Endodermal cell (in vitro differentiated cells): ENCODE results near the gene PARS2. TPM values are rescaled to one million over a fixed set of nuclear protein-coding genes. Genes with fewer than 3 reads are reported as not detected.

ENCODE experiments used
- DNase-seq: peaks from one replicate; pipeline ENCODE4 v3.0.0-alpha.2; 2017
- H3K27ac ChIP-seq: 2 replicates; pipeline ENCODE4 v1.5.1; 2013; ENCODE audit warnings: mild to moderate bottlenecking, low read depth, low read length, moderate library complexity
- H3K27me3 ChIP-seq: 2 replicates; pipeline ENCODE4 v1.6.1; 2013; ENCODE audit warnings: mild to moderate bottlenecking, low read length, moderate library complexity; ENCODE audit not compliant: insufficient read depth, control insufficient read depth, poor library complexity, severe bottlenecking
- H3K36me3 ChIP-seq: 2 replicates; pipeline ENCODE4 v1.7.0; 2013; ENCODE audit warnings: mild to moderate bottlenecking, low read length, moderate library complexity; ENCODE audit not compliant: control insufficient read depth, insufficient read depth
- H3K4me1 ChIP-seq: one replicate; pipeline ENCODE4 v1.7.0; 2013; ENCODE audit warnings: low read length; ENCODE audit not compliant: control insufficient read depth, insufficient read depth
- H3K4me3 ChIP-seq: 2 replicates; pipeline ENCODE4 v1.5.1; 2013; ENCODE audit warnings: mild to moderate bottlenecking, low read length, moderate library complexity
- H3K9ac ChIP-seq: 2 replicates; pipeline ENCODE4 v1.6.1; 2013; ENCODE audit warnings: mild to moderate bottlenecking, low read length, moderate library complexity; ENCODE audit not compliant: poor library complexity, severe bottlenecking; ENCODE audit errors: extremely low read depth
- H3K9me3 ChIP-seq: 2 replicates; pipeline ENCODE4 v1.6.1; 2013; ENCODE audit warnings: mild to moderate bottlenecking, low read length, moderate library complexity; ENCODE audit not compliant: control insufficient read depth
- H3K27ac Mint-ChIP-seq: 2 replicates; pipeline ENCODE4 v1.8.0; 2020; ENCODE audit warnings: mixed read lengths
- H3K27me3 Mint-ChIP-seq: 2 replicates; pipeline ENCODE4 v1.8.0; 2021; ENCODE audit warnings: mild to moderate bottlenecking, mixed read lengths; ENCODE audit not compliant: insufficient read depth
- H3K36me3 Mint-ChIP-seq: 2 replicates; pipeline ENCODE4 v1.8.0; 2020; ENCODE audit warnings: low read depth, mixed read lengths
- H3K4me1 Mint-ChIP-seq: 2 replicates; pipeline ENCODE4 v1.8.0; 2020; ENCODE audit warnings: mixed read lengths
- H3K4me3 Mint-ChIP-seq: 2 replicates; pipeline ENCODE4 v1.8.0; 2020; ENCODE audit warnings: mild to moderate bottlenecking, moderate library complexity, mixed read lengths
- H3K9me3 Mint-ChIP-seq: 2 replicates; pipeline ENCODE4 v1.8.0; 2020; ENCODE audit warnings: mild to moderate bottlenecking, mixed read lengths
- CTCF ChIP-seq: fragments of 200-600 bp; sonication (generic); conservative IDR thresholded peaks from 2 replicates; pipeline ENCODE4 v1.5.0; 2021; ENCODE audit warnings: antibody characterized with exemption, mild to moderate bottlenecking
- WGBS, 2 experiments: methylation state at CpG; one replicate each; pipeline versions ENCODE4 v1.1.5 to v1.1.7; 2013; ENCODE audit warnings: missing lambda C conversion rate in 2 of 2, mixed read lengths in 1 of 2; ENCODE audit not compliant: insufficient coverage in 1 of 2, insufficient read length in 1 of 2; 5-methylcytosine and 5-hydroxymethylcytosine counted together
- total RNA-seq, 2 donors: library from RNA; stranded (reverse); fragmentation: NEBNext Ultra II Directional in 1 of 2; extraction: Animal tissue kit (Norgen Biotek cat#: 25700) in 1 of 2; gene quantifications; 2 replicates in 1 of 2; 3 replicates in 1 of 2; pipeline ENCODE4 v1.2.1, GENCODE V29; 2021

Gene PARS2
- total RNA-seq, 2 donors from 2014 or later: 8.9 to 9.1 TPM

GRCh38 chr1:54745274-54745673, 19.0 kb downstream of the PARS2 start:
- DNase-seq: no peak
- Histone ChIP-seq H3K4me1 (no peaks in the 10 kb centered on the region), H3K9me3 (no peaks in the 10 kb centered on the region), H3K27ac (no peak overlapping the region), H3K27me3 (peaks cover 6% of the 10 kb centered on the region), H3K9ac (no peak overlapping the region), H3K36me3 (peaks cover 21% of the 10 kb centered on the region), H3K4me3 (no peak overlapping the region)
- H3K36me3 Mint-ChIP-seq: peaks cover 26% of the 10 kb centered on the region
- H3K4me3 Mint-ChIP-seq: no peak overlapping the region
- no peak for TF ChIP-seq CTCF
- H3K27ac Mint-ChIP-seq: no peak overlapping the region
- no peaks in the 10 kb centered on the region for H3K4me1 Mint-ChIP-seq
- 87 to 100% methylated on average over 3 to 6 of the region's 6 CpGs for WGBS, 2 experiments
- H3K9me3 Mint-ChIP-seq: no peaks in the 10 kb centered on the region
- peaks cover 23% of the 10 kb centered on the region for H3K27me3 Mint-ChIP-seq

GRCh38 chr1:54744696-54745095, 19.6 kb downstream of the PARS2 start:
- Histone ChIP-seq H3K27me3 (peaks cover under 1% of the 10 kb centered on the region), H3K27ac (no peak overlapping the region), H3K4me1 (no peaks in the 10 kb centered on the region), H3K9ac (no peak overlapping the region), H3K4me3 (no peak overlapping the region), H3K9me3 (no peaks in the 10 kb centered on the region), H3K36me3 (peaks cover 26% of the 10 kb centered on the region)
- Mint-ChIP-seq H3K4me3 (no peak overlapping the region), H3K27me3 (peaks cover 17% of the 10 kb centered on the region), H3K9me3 (no peaks in the 10 kb centered on the region), H3K27ac (no peak overlapping the region), H3K4me1 (no peaks in the 10 kb centered on the region), H3K36me3 (peaks cover 31% of the 10 kb centered on the region)
- 90% methylated on average over 3 of the region's 3 CpGs; no CpG with 5 or more reads in 1 of the 2 experiments for WGBS, 2 experiments
- DNase-seq: no peak
- TF ChIP-seq CTCF: no peak

- Histone ChIP-seq H3K27ac (no peak overlapping the region), H3K9me3 (no peaks in the 10 kb centered on the region), H3K36me3 (peaks cover 31% of the 10 kb centered on the region), H3K27me3 (no peaks in the 10 kb centered on the region), H3K9ac (no peak overlapping the region), H3K4me3 (no peak overlapping the region), H3K4me1 (no peaks in the 10 kb centered on the region)
- no peak for TF ChIP-seq CTCF
- 91 to 92% methylated on average over 5 to 12 of the region's 12 CpGs for WGBS, 2 experiments
- no peaks in the 10 kb centered on the region for H3K4me1 Mint-ChIP-seq
- no peak for DNase-seq
- no peaks in the 10 kb centered on the region for H3K9me3 Mint-ChIP-seq
- H3K36me3 Mint-ChIP-seq: peaks cover 37% of the 10 kb centered on the region
- H3K27ac Mint-ChIP-seq: no peak overlapping the region
- peaks cover 8% of the 10 kb centered on the region for H3K27me3 Mint-ChIP-seq
- H3K4me3 Mint-ChIP-seq: no peak overlapping the region
Observed at GRCh38 chr1:54743416-54744226, 20.7 kb downstream of the PARS2 start.
